HEK293 (cell line): Measurements from ENCODE around the gene JPH3.

Source experiments
- CTCF ChIP-seq: fragments of 450-650 bp; formaldehyde crosslinking; IDR thresholded peaks from 2 replicates; pipeline ENCODE4 v1.5.1; 2016; ENCODE audit warnings: missing biosample characterization, missing genetic modification characterization
- YY1 ChIP-seq: fragments of 450-650 bp; formaldehyde crosslinking; IDR thresholded peaks from 2 replicates; pipeline ENCODE4 v1.5.1; 2018; ENCODE audit warnings: missing biosample characterization, missing genetic modification characterization

- TF ChIP-seq YY1 (no peak), CTCF (tag by site-specific recombination) (no peak)
Observed at GRCh38 chr16:87682852-87683399, 80.6 kb downstream of the JPH3 start.
